Right atrium auricular region (tissue), 2 donors: ENCODE data around the gene RGSL1. TPM values are rescaled to one million over a fixed set of nuclear protein-coding genes. Genes with fewer than 3 reads are reported as not detected.
"Not testable (repeated sequence)": the region's sequence is repeated elsewhere in the genome, so short reads cannot be mapped to it uniquely, and the experiment has no call there.

ENCODE experiments used
- DNase-seq: peaks from one replicate; pipeline ENCODE4 v3.0.0-alpha.2; 2019; ENCODE audit warnings: low spot score
- H3K27ac ChIP-seq, 2 donors: fragments of 200-600 bp; sonication (generic); 1 replicate in 1 of 2; 2 replicates in 1 of 2; pipeline ENCODE4 v1.5.1; 2016 to 2019
- H3K27me3 ChIP-seq, 2 donors: fragments of 200-600 bp; sonication (generic); one replicate each; pipeline versions ENCODE4 v1.5.1 to v1.6.0; 2017 to 2019
- H3K36me3 ChIP-seq: fragments of 200-600 bp; sonication (generic); one replicate; pipeline ENCODE4 v1.5.1; 2016
- H3K4me1 ChIP-seq, 2 donors: fragments of 200-600 bp; sonication (generic); one replicate each; pipeline versions ENCODE4 v1.5.1 to v1.6.0; 2017 to 2019
- H3K4me3 ChIP-seq, 2 donors: fragments of 200-600 bp; sonication (generic); 1 replicate in 1 of 2; 2 replicates in 1 of 2; pipeline ENCODE4 v1.5.1; 2017 to 2019; ENCODE audit warnings: mild to moderate bottlenecking in 1 of 2, moderate library complexity in 1 of 2
- H3K9me3 ChIP-seq, 2 donors: fragments of 200-600 bp; sonication (generic); one replicate each; pipeline ENCODE4 v1.5.1; 2019
- CTCF ChIP-seq, 2 donors: fragments of 200-600 bp; sonication (generic); IDR thresholded peaks; one replicate each; pipeline ENCODE4 v1.5.1; 2019; ENCODE audit warnings: antibody characterized with exemption in 2 of 2
- total RNA-seq, 2 donors: library from RNA; depleted of rRNA; stranded (reverse); fragments of >200 nt; gene quantifications; one replicate each; pipeline ENCODE4 v1.1.0, GENCODE V29; 2016

Gene RGSL1
- total RNA-seq, 2 donors from 2014 or later = not detected

GRCh38 chr1:182525342-182525741 is 75.4 kb downstream of the RGSL1 start:
- Histone ChIP-seq H3K4me1 (no peaks in the 10 kb centered on the region), H3K36me3 (no peaks in the 10 kb centered on the region), H3K4me3 (no peak overlapping the region), H3K27ac (no peak overlapping the region), H3K9me3 (peaks cover 0 to 35% of the 10 kb centered on the region in 2 donors), H3K27me3 (no peaks in the 10 kb centered on the region)
- no peak for TF ChIP-seq CTCF (IDR thresholded peaks at IDR 0.05)
- no peak for DNase-seq

GRCh38 chr1:182527680-182528079 is 77.7 kb downstream of the RGSL1 start:
- Histone ChIP-seq H3K4me1 (no peaks in the 10 kb centered on the region), H3K36me3 (no peaks in the 10 kb centered on the region), H3K27me3 (no peaks in the 10 kb centered on the region), H3K9me3 (peaks cover 0 to 35% of the 10 kb centered on the region in 2 donors), H3K27ac (no peak overlapping the region), H3K4me3 (no peak overlapping the region)
- DNase-seq = no peak
- no peak for TF ChIP-seq CTCF (IDR thresholded peaks at IDR 0.05)

- DNase-seq, H3K27ac ChIP-seq, H3K4me3 ChIP-seq, H3K4me1 ChIP-seq, H3K27me3 ChIP-seq, H3K36me3 ChIP-seq: not testable (repeated sequence)
- peaks cover 0 to 33% of the 10 kb centered on the region in 2 donors for H3K9me3 ChIP-seq
Measured at GRCh38 chr1:182528206-182528605, 78.3 kb downstream of the RGSL1 start.

GRCh38 chr1:182533896-182534295 is 84.0 kb downstream of the RGSL1 start:
- H3K27ac ChIP-seq = no peak overlapping the region
- no peak for TF ChIP-seq CTCF (IDR thresholded peaks at IDR 0.05)
- no peaks in the 10 kb centered on the region for H3K36me3 ChIP-seq
- H3K27me3 ChIP-seq = no peaks in the 10 kb centered on the region
- H3K9me3 ChIP-seq = no peaks in the 10 kb centered on the region
- no peak overlapping the region for H3K4me3 ChIP-seq
- no peak for DNase-seq
- no peaks in the 10 kb centered on the region for H3K4me1 ChIP-seq

GRCh38 chr1:182549346-182549745 is 99.4 kb downstream of the RGSL1 start:
- Histone ChIP-seq H3K9me3 (no peaks in the 10 kb centered on the region), H3K4me1 (no peaks in the 10 kb centered on the region), H3K4me3 (no peak overlapping the region), H3K27ac (no peak overlapping the region), H3K36me3 (no peaks in the 10 kb centered on the region), H3K27me3 (no peaks in the 10 kb centered on the region)
- no peak for DNase-seq
- no peak for TF ChIP-seq CTCF (IDR thresholded peaks at IDR 0.05)

GRCh38 chr1:182549811-182550210 is 99.9 kb downstream of the RGSL1 start:
- no peaks in the 10 kb centered on the region for H3K4me1 ChIP-seq
- no peak for DNase-seq
- no peaks in the 10 kb centered on the region for H3K27me3 ChIP-seq
- H3K9me3 ChIP-seq = no peaks in the 10 kb centered on the region
- no peak for TF ChIP-seq CTCF (IDR thresholded peaks at IDR 0.05)
- no peak overlapping the region for H3K27ac ChIP-seq
- no peaks in the 10 kb centered on the region for H3K36me3 ChIP-seq
- H3K4me3 ChIP-seq = no peak overlapping the region
